ENCODE measurements around the gene TMCC1. TPM values are rescaled to one million over a fixed set of nuclear protein-coding genes. Genes with fewer than 3 reads are reported as not detected.

Gene TMCC1
- total RNA-seq, 4 donors from 2014 or later = 23.2 to 78.7 (median 54.1) TPM

GRCh38 chr3:129892857-129893580 is 492 bp downstream of the TMCC1 start:
- Histone ChIP-seq H3K36me3 (no peaks in the 10 kb centered on the region), H3K4me3 (peak overlapping the region; percentile 64 to 98), H3K27me3 (no peaks in the 10 kb centered on the region), H3K9me3 (no peaks in the 10 kb centered on the region), H3K4me1 (peaks cover 4 to 9% of the 10 kb centered on the region in 2 donors), H3K27ac (peak overlapping the region; percentile 83 to 97)
- peak; percentile 48 to 67 for DNase-seq
- intact Hi-C loops (cut with DNase I; ENCODE audit: low total_unique reads) = no loop called here
- TF ChIP-seq POLR2A (IDR thresholded peaks at IDR 0.05) (peak; percentile 13 to 49), CTCF (IDR thresholded peaks at IDR 0.05) (no peak)

GRCh38 chr3:129892486-129892856 is 1.0 kb downstream of the TMCC1 start:
- Histone ChIP-seq H3K9me3 (no peaks in the 10 kb centered on the region), H3K4me3 (peak overlapping the region; percentile 64 to 98), H3K27ac (peak overlapping the region; percentile 83 to 97), H3K27me3 (no peaks in the 10 kb centered on the region), H3K4me1 (peaks cover 4 to 9% of the 10 kb centered on the region in 2 donors), H3K36me3 (no peaks in the 10 kb centered on the region)
- intact Hi-C loops (cut with DNase I; ENCODE audit: low total_unique reads) = no loop called here
- TF ChIP-seq CTCF (IDR thresholded peaks at IDR 0.05) (no peak), POLR2A (IDR thresholded peaks at IDR 0.05) (no peak)
- DNase-seq = no peak

GRCh38 chr3:129890891-129891290 is 2.6 kb downstream of the TMCC1 start:
- TF ChIP-seq CTCF (IDR thresholded peaks at IDR 0.05) = no peak
- TF ChIP-seq POLR2A (IDR thresholded peaks at IDR 0.05) = no peak
- H3K36me3 ChIP-seq = no peaks in the 10 kb centered on the region
- intact Hi-C loops (cut with DNase I; ENCODE audit: low total_unique reads) = no loop called here
- H3K4me1 ChIP-seq = peaks cover 4 to 9% of the 10 kb centered on the region in 2 donors
- no peak overlapping the region for H3K4me3 ChIP-seq
- no peaks in the 10 kb centered on the region for H3K27me3 ChIP-seq
- DNase-seq = no peak
- no peak overlapping the region for H3K27ac ChIP-seq
- no peaks in the 10 kb centered on the region for H3K9me3 ChIP-seq

- DNase-seq = no peak
- Histone ChIP-seq H3K4me1 (peaks cover 4 to 9% of the 10 kb centered on the region in 2 donors), H3K27ac (peak overlapping the region in 1 of 2 donors; percentile 30), H3K36me3 (no peaks in the 10 kb centered on the region), H3K27me3 (no peaks in the 10 kb centered on the region), H3K9me3 (no peaks in the 10 kb centered on the region), H3K4me3 (no peak overlapping the region)
- TF ChIP-seq POLR2A (IDR thresholded peaks at IDR 0.05) = no peak
- TF ChIP-seq CTCF (IDR thresholded peaks at IDR 0.05) = no peak
- intact Hi-C loops (cut with DNase I; ENCODE audit: low total_unique reads) = no loop called here
Observed at GRCh38 chr3:129890125-129890524, 3.4 kb downstream of the TMCC1 start.

GRCh38 chr3:129888771-129889170 is 4.7 kb downstream of the TMCC1 start:
- intact Hi-C loops (cut with DNase I; ENCODE audit: low total_unique reads) = no loop called here
- DNase-seq = no peak
- TF ChIP-seq POLR2A (IDR thresholded peaks at IDR 0.05) = no peak
- no peak for TF ChIP-seq CTCF (IDR thresholded peaks at IDR 0.05)
- Histone ChIP-seq H3K36me3 (no peaks in the 10 kb centered on the region), H3K27me3 (no peaks in the 10 kb centered on the region), H3K4me1 (peaks cover 0 to 9% of the 10 kb centered on the region in 2 donors), H3K9me3 (no peaks in the 10 kb centered on the region), H3K27ac (no peak overlapping the region), H3K4me3 (no peak overlapping the region)
